NCI-H2227 (cell line): ENCODE results near the gene NAA20.

Experiments
- DNase-seq: peaks from one replicate; lab custom pipeline; 2025; ENCODE audit not compliant: unreplicated experiment; lab: John Stamatoyannopoulos, UW

Gene NAA20

GRCh38 chr20:20073801-20074371, 56.7 kb downstream of the NAA20 start:
- peak; percentile 43 for DNase-seq

- DNase-seq, result no peak
Observed at GRCh38 chr20:20075032-20075431, 57.9 kb downstream of the NAA20 start.

- DNase-seq, result no peak
Observed at GRCh38 chr20:20076297-20077065, 59.3 kb downstream of the NAA20 start.

GRCh38 chr20:20078041-20078440, 60.9 kb downstream of the NAA20 start:
- no peak for DNase-seq

GRCh38 chr20:20079102-20079784, 62.1 kb downstream of the NAA20 start:
- DNase-seq, result no peak
